MV-4-11 (cell line): ENCODE measurements around the gene RNASE2.
"Not testable (repeated sequence)": the region's sequence is repeated elsewhere in the genome, so short reads cannot be mapped to it uniquely, and the experiment has no call there.

Experiments
- DNase-seq: peaks from one replicate; lab custom pipeline; 2025; lab: John Stamatoyannopoulos, UW

RNASE2 gene

GRCh38 chr14:20954736-20955537, at the start of gene RNASE2:
Gene RNASE2 (plus strand): TSS chr14:20955487. CDS start chr14:20955772, 285 bp downstream.
- DNase-seq: peak; percentile 96

GRCh38 chr14:20905676-20906075, 49.6 kb upstream of the RNASE2 start:
- peak; percentile 86 for DNase-seq

- no peak for DNase-seq
Measured at GRCh38 chr14:20907214-20907613, 48.1 kb upstream of the RNASE2 start.

- DNase-seq: not testable (repeated sequence)
Measured at GRCh38 chr14:20910822-20911221, 44.5 kb upstream of the RNASE2 start.

- peak; percentile 95 for DNase-seq
Measured at GRCh38 chr14:20919038-20919756, 36.1 kb upstream of the RNASE2 start.

- not testable (repeated sequence) for DNase-seq
Measured at GRCh38 chr14:20923766-20924297, 31.5 kb upstream of the RNASE2 start.

GRCh38 chr14:20934148-20934762, 21.0 kb upstream of the RNASE2 start:
- no peak for DNase-seq

GRCh38 chr14:20935303-20935984, 19.8 kb upstream of the RNASE2 start:
- peak; percentile 74 for DNase-seq

GRCh38 chr14:20945146-20945545, 10.1 kb upstream of the RNASE2 start:
- DNase-seq: peak; percentile 88

- not testable (repeated sequence) for DNase-seq
Measured at GRCh38 chr14:20946707-20947106, 8.6 kb upstream of the RNASE2 start.

GRCh38 chr14:20955538-20955873, 219 bp downstream of the RNASE2 start:
- DNase-seq: peak; percentile 96

GRCh38 chr14:20956376-20956976, 1.2 kb downstream of the RNASE2 start:
- DNase-seq: no peak

GRCh38 chr14:20958946-20959345, 3.7 kb downstream of the RNASE2 start:
- peak; percentile 93 for DNase-seq

GRCh38 chr14:20969336-20969735, 14.0 kb downstream of the RNASE2 start:
- no peak for DNase-seq

- no peak for DNase-seq
Measured at GRCh38 chr14:20970647-20970982, 15.3 kb downstream of the RNASE2 start.

GRCh38 chr14:20970983-20971704, 15.9 kb downstream of the RNASE2 start:
- peak; percentile 80 for DNase-seq

- no peak for DNase-seq
Measured at GRCh38 chr14:20971705-20972021, 16.4 kb downstream of the RNASE2 start.

- DNase-seq: no peak
Measured at GRCh38 chr14:20973501-20973900, 18.2 kb downstream of the RNASE2 start.

GRCh38 chr14:20976291-20976690, 21.0 kb downstream of the RNASE2 start:
- DNase-seq: no peak

- DNase-seq: no peak
Measured at GRCh38 chr14:20978687-20979086, 23.4 kb downstream of the RNASE2 start.

- no peak for DNase-seq
Measured at GRCh38 chr14:20980906-20981305, 25.6 kb downstream of the RNASE2 start.
